ENCODE measurements around the gene GLIPR1.

- TF ChIP-seq POLR2A (IDR thresholded peaks at IDR 0.05; ENCODE audit: low read depth, low read length) = no peak
- TF ChIP-seq SPI1 (IDR thresholded peaks at IDR 0.05; ENCODE audit: low read depth, low read length) = no peak
- no peak for TF ChIP-seq POLR2AphosphoS5 (IDR thresholded peaks at IDR 0.05; ENCODE audit: low read depth, low read length)
- TF ChIP-seq TAF1 (IDR thresholded peaks at IDR 0.05; ENCODE audit: low read depth, low read length) = no peak
- no peak for TF ChIP-seq PAX5 (IDR thresholded peaks at IDR 0.05; ENCODE audit: insufficient read depth, low read length, severe bottlenecking)
- TF ChIP-seq POU2F2 (IDR thresholded peaks at IDR 0.05; ENCODE audit: low read depth, low read length) = no peak
Observed at GRCh38 chr12:75545636-75546035, 65.1 kb downstream of the GLIPR1 start.
